ENCODE data around the gene RDH8.

Gene RDH8

GRCh38 chr19:9981406-9982260, 31.6 kb upstream of the RDH8 start:
- Histone ChIP-seq H3K9me3 (ENCODE audit: control insufficient read depth, low read length) (no peaks in the 10 kb centered on the region), H3K27me3 (replicated peaks; ENCODE audit: control insufficient read depth, insufficient read depth, low read length, poor library complexity, severe bottlenecking) (no peaks in the 10 kb centered on the region), H3K4me3 (ENCODE audit: insufficient read depth, low read depth, low read length, poor library complexity, severe bottlenecking) (no peak overlapping the region), H3K36me3 (ENCODE audit: control insufficient read depth, insufficient read depth, low read length) (no peaks in the 10 kb centered on the region), H3K4me1 (ENCODE audit: control insufficient read depth, insufficient read depth, low read length, poor library complexity, severe bottlenecking) (no peaks in the 10 kb centered on the region), H3K27ac (ENCODE audit: insufficient read depth, low read length, poor library complexity, severe bottlenecking) (no peak overlapping the region)
- no peak for DNase-seq

DNA sequence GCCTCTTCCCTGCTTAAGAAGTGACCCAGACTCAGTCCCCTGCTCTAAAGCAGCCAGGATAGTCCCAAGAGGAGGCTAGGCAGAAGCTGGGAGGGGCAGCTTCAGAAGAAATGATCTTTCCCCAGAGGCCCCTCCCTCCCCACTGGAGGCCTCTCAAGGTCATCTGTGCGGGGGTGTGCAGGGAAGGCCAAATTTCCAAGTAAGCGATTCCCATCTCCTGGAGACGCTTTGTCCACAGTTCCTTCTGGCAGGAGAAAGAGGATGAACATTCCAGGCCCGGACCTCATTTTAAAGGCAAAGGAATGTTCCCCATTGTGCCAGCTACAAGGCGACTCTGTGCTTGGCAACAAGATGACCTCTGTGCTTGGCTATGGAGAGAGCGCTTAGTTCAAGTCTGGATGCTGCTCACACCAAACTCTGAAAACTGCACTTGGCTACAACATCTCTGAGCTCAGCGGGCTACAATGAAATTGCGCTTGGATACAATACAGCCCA, 26.4 kb upstream of the RDH8 start:
- Histone ChIP-seq H3K9me3 (ENCODE audit: control insufficient read depth, low read length) (no peaks in the 10 kb centered on the region), H3K27ac (ENCODE audit: insufficient read depth, low read length, poor library complexity, severe bottlenecking) (no peak overlapping the region), H3K36me3 (ENCODE audit: control insufficient read depth, insufficient read depth, low read length) (no peaks in the 10 kb centered on the region), H3K27me3 (replicated peaks; ENCODE audit: control insufficient read depth, insufficient read depth, low read length, poor library complexity, severe bottlenecking) (no peaks in the 10 kb centered on the region), H3K4me3 (ENCODE audit: insufficient read depth, low read depth, low read length, poor library complexity, severe bottlenecking) (no peak overlapping the region), H3K4me1 (ENCODE audit: control insufficient read depth, insufficient read depth, low read length, poor library complexity, severe bottlenecking) (no peaks in the 10 kb centered on the region)
- no peak for DNase-seq

DNA sequence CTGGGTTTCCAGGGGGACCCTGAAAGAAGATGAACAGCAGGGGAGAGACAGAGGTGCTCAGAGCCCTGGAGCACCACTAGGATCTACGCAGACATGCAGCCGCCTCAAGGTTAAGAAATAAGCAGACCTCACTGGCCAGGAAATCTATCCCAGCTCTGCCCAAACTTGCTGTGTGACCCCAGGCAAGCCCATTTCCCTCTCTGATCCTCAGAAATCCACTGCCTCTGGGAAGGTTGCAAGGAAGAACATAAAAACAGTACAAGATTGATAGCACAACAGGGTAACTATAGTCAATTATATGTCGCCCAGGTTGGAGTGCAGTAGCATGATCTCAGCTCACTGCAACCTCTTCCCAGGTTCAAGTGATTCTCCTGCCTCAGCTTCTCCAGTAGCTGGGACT, 23.8 kb upstream of the RDH8 start:
- H3K27ac ChIP-seq (ENCODE audit: insufficient read depth, low read length, poor library complexity, severe bottlenecking): no peak overlapping the region
- no peaks in the 10 kb centered on the region for H3K9me3 ChIP-seq (ENCODE audit: control insufficient read depth, low read length)
- no peak overlapping the region for H3K4me3 ChIP-seq (ENCODE audit: insufficient read depth, low read depth, low read length, poor library complexity, severe bottlenecking)
- no peaks in the 10 kb centered on the region for H3K27me3 ChIP-seq (replicated peaks; ENCODE audit: control insufficient read depth, insufficient read depth, low read length, poor library complexity, severe bottlenecking)
- H3K4me1 ChIP-seq (ENCODE audit: control insufficient read depth, insufficient read depth, low read length, poor library complexity, severe bottlenecking): no peaks in the 10 kb centered on the region
- no peaks in the 10 kb centered on the region for H3K36me3 ChIP-seq (ENCODE audit: control insufficient read depth, insufficient read depth, low read length)
- DNase-seq: no peak

DNA sequence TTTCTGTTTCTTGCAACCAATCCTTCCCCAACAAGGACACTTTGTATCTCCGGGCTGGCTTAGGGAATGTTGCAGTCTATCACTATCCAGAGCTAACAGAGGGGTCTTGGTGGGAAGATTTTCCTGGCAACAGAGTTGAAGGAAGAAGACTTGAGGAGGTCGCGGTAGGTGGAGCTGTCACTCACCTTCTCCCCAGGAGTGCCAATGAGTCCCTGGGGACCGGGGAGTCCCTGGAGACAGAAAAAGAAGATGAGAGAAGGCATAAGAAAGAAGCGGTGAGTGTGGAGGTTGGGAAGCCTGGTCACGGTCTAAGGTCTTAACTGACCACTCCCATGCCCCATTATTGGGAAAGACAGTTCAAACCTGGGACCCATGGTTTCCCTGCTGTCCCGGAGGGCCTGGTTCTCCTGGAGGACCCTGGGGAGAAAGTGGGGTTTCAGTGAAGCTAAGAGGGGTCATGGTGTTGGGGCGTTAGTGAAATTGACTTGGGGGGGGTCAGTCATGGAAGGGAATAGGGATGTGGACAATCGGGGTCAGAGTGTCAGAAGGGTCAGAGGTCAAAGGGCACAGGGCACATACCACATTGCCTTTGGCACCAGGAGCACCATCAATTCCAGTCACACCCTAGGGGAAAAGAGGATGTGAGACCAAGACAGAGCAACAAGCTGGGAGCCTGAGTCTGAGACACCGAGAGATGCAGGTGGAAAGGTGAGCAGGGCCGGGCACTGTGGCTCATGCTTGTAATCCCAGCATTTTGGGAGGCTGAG, 21.7 kb upstream of the RDH8 start:
- Histone ChIP-seq H3K36me3 (ENCODE audit: control insufficient read depth, insufficient read depth, low read length) (no peaks in the 10 kb centered on the region), H3K27ac (ENCODE audit: insufficient read depth, low read length, poor library complexity, severe bottlenecking) (no peak overlapping the region), H3K4me1 (ENCODE audit: control insufficient read depth, insufficient read depth, low read length, poor library complexity, severe bottlenecking) (no peaks in the 10 kb centered on the region), H3K27me3 (replicated peaks; ENCODE audit: control insufficient read depth, insufficient read depth, low read length, poor library complexity, severe bottlenecking) (no peaks in the 10 kb centered on the region), H3K4me3 (ENCODE audit: insufficient read depth, low read depth, low read length, poor library complexity, severe bottlenecking) (no peak overlapping the region), H3K9me3 (ENCODE audit: control insufficient read depth, low read length) (no peaks in the 10 kb centered on the region)
- DNase-seq: no peak

- Histone ChIP-seq H3K27ac (ENCODE audit: insufficient read depth, low read length, poor library complexity, severe bottlenecking) (no peak overlapping the region), H3K9me3 (ENCODE audit: control insufficient read depth, low read length) (no peaks in the 10 kb centered on the region), H3K36me3 (ENCODE audit: control insufficient read depth, insufficient read depth, low read length) (no peaks in the 10 kb centered on the region), H3K4me1 (ENCODE audit: control insufficient read depth, insufficient read depth, low read length, poor library complexity, severe bottlenecking) (no peaks in the 10 kb centered on the region), H3K27me3 (replicated peaks; ENCODE audit: control insufficient read depth, insufficient read depth, low read length, poor library complexity, severe bottlenecking) (no peaks in the 10 kb centered on the region), H3K4me3 (ENCODE audit: insufficient read depth, low read depth, low read length, poor library complexity, severe bottlenecking) (no peak overlapping the region)
- no peak for DNase-seq
Observed at GRCh38 chr19:9995084-9995483, 18.2 kb upstream of the RDH8 start.

- H3K27me3 ChIP-seq (replicated peaks; ENCODE audit: control insufficient read depth, insufficient read depth, low read length, poor library complexity, severe bottlenecking): peaks cover 4% of the 10 kb centered on the region
- no peaks in the 10 kb centered on the region for H3K9me3 ChIP-seq (ENCODE audit: control insufficient read depth, low read length)
- H3K4me1 ChIP-seq (ENCODE audit: control insufficient read depth, insufficient read depth, low read length, poor library complexity, severe bottlenecking): peaks cover 3% of the 10 kb centered on the region
- no peaks in the 10 kb centered on the region for H3K36me3 ChIP-seq (ENCODE audit: control insufficient read depth, insufficient read depth, low read length)
- no peak for DNase-seq
- no peak overlapping the region for H3K4me3 ChIP-seq (ENCODE audit: insufficient read depth, low read depth, low read length, poor library complexity, severe bottlenecking)
- no peak overlapping the region for H3K27ac ChIP-seq (ENCODE audit: insufficient read depth, low read length, poor library complexity, severe bottlenecking)
Observed at GRCh38 chr19:9995999-9996398, 17.3 kb upstream of the RDH8 start.

DNA sequence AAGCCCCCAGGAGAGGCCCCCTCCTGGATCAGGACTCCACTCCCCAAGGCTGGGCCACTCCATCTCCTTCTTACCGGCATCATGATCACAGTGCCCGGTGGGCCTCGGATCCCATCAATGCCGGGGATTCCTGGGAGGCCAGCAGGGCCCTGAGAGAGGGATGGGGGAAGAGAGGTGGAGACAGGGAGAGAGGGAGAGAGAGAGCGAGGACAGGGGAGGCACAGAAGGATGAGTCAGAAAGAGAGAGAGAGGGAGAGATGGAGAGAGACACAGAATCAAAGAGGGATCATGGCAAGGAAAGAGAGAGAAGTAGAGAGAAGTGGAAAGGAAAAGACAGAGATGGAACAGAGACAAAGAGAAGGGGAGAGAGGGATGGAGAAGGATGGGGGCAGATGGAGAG, 16.7 kb upstream of the RDH8 start:
- no peaks in the 10 kb centered on the region for H3K36me3 ChIP-seq (ENCODE audit: control insufficient read depth, insufficient read depth, low read length)
- no peaks in the 10 kb centered on the region for H3K9me3 ChIP-seq (ENCODE audit: control insufficient read depth, low read length)
- H3K4me3 ChIP-seq (ENCODE audit: insufficient read depth, low read depth, low read length, poor library complexity, severe bottlenecking): no peak overlapping the region
- H3K27me3 ChIP-seq (replicated peaks; ENCODE audit: control insufficient read depth, insufficient read depth, low read length, poor library complexity, severe bottlenecking): peaks cover 7% of the 10 kb centered on the region
- DNase-seq: no peak
- no peak overlapping the region for H3K27ac ChIP-seq (ENCODE audit: insufficient read depth, low read length, poor library complexity, severe bottlenecking)
- peaks cover 3% of the 10 kb centered on the region for H3K4me1 ChIP-seq (ENCODE audit: control insufficient read depth, insufficient read depth, low read length, poor library complexity, severe bottlenecking)

DNA sequence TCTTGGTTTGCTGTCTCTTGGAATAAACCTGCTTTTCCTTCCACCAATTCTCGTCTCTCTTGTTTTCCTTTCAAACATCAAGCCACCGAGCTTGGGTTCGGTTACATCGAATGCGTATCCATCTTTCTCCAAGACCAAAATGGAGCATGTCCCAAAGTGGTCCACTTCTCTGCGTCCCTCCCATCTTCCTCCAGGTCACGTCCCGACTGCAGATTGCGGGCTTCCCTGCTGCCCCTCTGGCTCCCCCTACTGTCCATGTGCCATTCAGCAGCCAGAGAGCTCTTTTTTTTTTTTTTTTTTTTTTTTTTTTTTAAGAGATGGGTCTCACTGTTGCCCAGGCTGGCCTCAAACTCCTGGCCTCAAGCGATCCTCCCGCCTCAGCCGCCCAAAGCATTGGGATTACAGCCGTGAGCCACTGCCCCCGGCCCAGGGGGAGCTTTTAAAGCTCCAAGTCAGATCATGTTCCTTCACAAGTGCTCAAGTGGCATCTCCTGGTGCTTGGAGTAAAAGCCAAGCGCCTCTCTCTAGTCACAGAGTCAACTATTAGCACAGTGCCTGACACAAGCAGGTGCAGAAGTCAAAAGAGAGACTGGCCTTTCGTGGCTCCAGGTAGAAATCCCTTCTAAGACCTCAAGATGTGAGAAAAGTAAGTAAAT, 13.0 kb upstream of the RDH8 start:
- Histone ChIP-seq H3K9me3 (ENCODE audit: control insufficient read depth, low read length) (no peaks in the 10 kb centered on the region), H3K4me1 (ENCODE audit: control insufficient read depth, insufficient read depth, low read length, poor library complexity, severe bottlenecking) (peaks cover 3% of the 10 kb centered on the region), H3K4me3 (ENCODE audit: insufficient read depth, low read depth, low read length, poor library complexity, severe bottlenecking) (no peak overlapping the region), H3K27me3 (replicated peaks; ENCODE audit: control insufficient read depth, insufficient read depth, low read length, poor library complexity, severe bottlenecking) (peaks cover 7% of the 10 kb centered on the region), H3K27ac (ENCODE audit: insufficient read depth, low read length, poor library complexity, severe bottlenecking) (no peak overlapping the region), H3K36me3 (ENCODE audit: control insufficient read depth, insufficient read depth, low read length) (no peaks in the 10 kb centered on the region)
- DNase-seq: peak; percentile 26 to 58 (median 26)

- Histone ChIP-seq H3K4me3 (ENCODE audit: insufficient read depth, low read depth, low read length, poor library complexity, severe bottlenecking) (no peak overlapping the region), H3K27me3 (replicated peaks; ENCODE audit: control insufficient read depth, insufficient read depth, low read length, poor library complexity, severe bottlenecking) (peaks cover 8% of the 10 kb centered on the region), H3K9me3 (ENCODE audit: control insufficient read depth, low read length) (no peaks in the 10 kb centered on the region), H3K27ac (ENCODE audit: insufficient read depth, low read length, poor library complexity, severe bottlenecking) (no peak overlapping the region), H3K4me1 (ENCODE audit: control insufficient read depth, insufficient read depth, low read length, poor library complexity, severe bottlenecking) (peaks cover 11% of the 10 kb centered on the region), H3K36me3 (ENCODE audit: control insufficient read depth, insufficient read depth, low read length) (no peaks in the 10 kb centered on the region)
- DNase-seq: no peak
Observed at GRCh38 chr19:10001899-10002298, 11.4 kb upstream of the RDH8 start.
